ENCODE results near the gene FLCN.

The FLCN gene

GRCh38 chr17:17166446-17166845, 70.5 kb downstream of the FLCN start:
- H3K4me3 ChIP-seq (ENCODE audit: low read depth, low read length), result no peak overlapping the region
- no peak for TF ChIP-seq MYC (IDR thresholded peaks at IDR 0.05; ENCODE audit: low read depth, low read length)
- no peak for TF ChIP-seq MAX (IDR thresholded peaks at IDR 0.05; ENCODE audit: low read depth, low read length)
- no peak for TF ChIP-seq POLR2A (IDR thresholded peaks at IDR 0.05; ENCODE audit: extremely low read depth, insufficient read length)
- TF ChIP-seq CTCF (IDR thresholded peaks at IDR 0.05; ENCODE audit: low read depth, low read length), result no peak
- DNase-seq (ENCODE audit: low read depth), result no peak

GRCh38 chr17:17165666-17166308, 71.2 kb downstream of the FLCN start:
- no peak for DNase-seq (ENCODE audit: low read depth)
- TF ChIP-seq MYC (IDR thresholded peaks at IDR 0.05; ENCODE audit: low read depth, low read length) (no peak), CTCF (IDR thresholded peaks at IDR 0.05; ENCODE audit: low read depth, low read length) (no peak), MAX (IDR thresholded peaks at IDR 0.05; ENCODE audit: low read depth, low read length) (no peak), POLR2A (IDR thresholded peaks at IDR 0.05; ENCODE audit: extremely low read depth, insufficient read length) (no peak)
- H3K4me3 ChIP-seq (ENCODE audit: low read depth, low read length), result no peak overlapping the region

- H3K4me3 ChIP-seq (ENCODE audit: low read depth, low read length), result no peak overlapping the region
- TF ChIP-seq POLR2A (IDR thresholded peaks at IDR 0.05; ENCODE audit: extremely low read depth, insufficient read length) (no peak), MAX (IDR thresholded peaks at IDR 0.05; ENCODE audit: low read depth, low read length) (no peak), CTCF (IDR thresholded peaks at IDR 0.05; ENCODE audit: low read depth, low read length) (no peak), MYC (IDR thresholded peaks at IDR 0.05; ENCODE audit: low read depth, low read length) (no peak)
- DNase-seq (ENCODE audit: low read depth), result no peak
Observed at GRCh38 chr17:17164676-17165075, 72.3 kb downstream of the FLCN start.

- H3K4me3 ChIP-seq (ENCODE audit: low read depth, low read length), result no peak overlapping the region
- no peak for TF ChIP-seq POLR2A (IDR thresholded peaks at IDR 0.05; ENCODE audit: extremely low read depth, insufficient read length)
- no peak for TF ChIP-seq CTCF (IDR thresholded peaks at IDR 0.05; ENCODE audit: low read depth, low read length)
- TF ChIP-seq MAX (IDR thresholded peaks at IDR 0.05; ENCODE audit: low read depth, low read length), result no peak
- TF ChIP-seq MYC (IDR thresholded peaks at IDR 0.05; ENCODE audit: low read depth, low read length), result no peak
- DNase-seq (ENCODE audit: low read depth), result no peak
Observed at GRCh38 chr17:17164156-17164555, 72.8 kb downstream of the FLCN start.

Measured in NB4 (cell line).